ENCODE data around the gene FAS. TPM values are rescaled to one million over a fixed set of nuclear protein-coding genes. Genes with fewer than 3 reads are reported as not detected.
"Not testable (repeated sequence)": the region's sequence is repeated elsewhere in the genome, so short reads cannot be mapped to it uniquely, and the experiment has no call there.

Gene FAS
- total RNA-seq, 3 donors from 2014 or later (not counting 1 experiment from before 2014, with no cell fraction given): 17.3 to 29.9 (median 26.5) TPM

GRCh38 chr10:89003344-89003743 is 12.7 kb downstream of the FAS start:
- Mint-ChIP-seq H3K36me3 (peaks cover 7% of the 10 kb centered on the region), H3K4me3 (no peak overlapping the region), H3K9me3 (no peaks in the 10 kb centered on the region), H3K27me3 (ENCODE audit: low read depth in 2 of 2) (no peaks in the 10 kb centered on the region), H3K4me1 (peaks cover 10 to 20% of the 10 kb centered on the region in 2 donors), H3K27ac (no peak overlapping the region)
- WGBS (ENCODE audit: insufficient coverage): 86% methylated on average over 1 of the region's 2 CpGs
- intact Hi-C loops (cut with micrococcal nuclease): no loop called here
- Histone ChIP-seq H3K9me3 (ENCODE audit: control insufficient read depth, insufficient read depth, low read length) (no peaks in the 10 kb centered on the region), H3K27ac (ENCODE audit: low read length) (no peak overlapping the region), H3K36me3 (ENCODE audit: control insufficient read depth, insufficient read depth, low read length) (peaks cover 11% of the 10 kb centered on the region), H3K27me3 (ENCODE audit: control insufficient read depth, insufficient read depth, low read length) (no peaks in the 10 kb centered on the region), H3K4me1 (ENCODE audit: control insufficient read depth, insufficient read depth, low read length) (no peaks in the 10 kb centered on the region), H3K4me3 (ENCODE audit: low read length) (no peak overlapping the region)
- ATAC-seq (no peak), DNase-seq (no peak)
- no peak for TF ChIP-seq CTCF (IDR thresholded peaks at IDR 0.05)

GRCh38 chr10:89007129-89007893 is 16.7 kb downstream of the FAS start:
- Histone ChIP-seq H3K27me3 (ENCODE audit: control insufficient read depth, insufficient read depth, low read length) (no peaks in the 10 kb centered on the region), H3K36me3 (ENCODE audit: control insufficient read depth, insufficient read depth, low read length) (peaks cover 29% of the 10 kb centered on the region), H3K9me3 (ENCODE audit: control insufficient read depth, insufficient read depth, low read length) (no peaks in the 10 kb centered on the region), H3K4me3 (ENCODE audit: low read length) (no peak overlapping the region), H3K27ac (ENCODE audit: low read length) (no peak overlapping the region), H3K4me1 (ENCODE audit: control insufficient read depth, insufficient read depth, low read length) (no peaks in the 10 kb centered on the region)
- Mint-ChIP-seq H3K36me3 (peaks cover 25% of the 10 kb centered on the region), H3K27me3 (ENCODE audit: low read depth in 2 of 2) (no peaks in the 10 kb centered on the region), H3K4me3 (no peak overlapping the region), H3K27ac (peak overlapping the region in 1 of 2 donors; percentile 47), H3K4me1 (peaks cover 0 to 10% of the 10 kb centered on the region in 2 donors), H3K9me3 (no peaks in the 10 kb centered on the region)
- intact Hi-C loops (cut with micrococcal nuclease): no loop called here
- no peak for ATAC-seq
- 100% methylated on average over 2 of the region's 3 CpGs for WGBS (ENCODE audit: insufficient coverage)
- no peak for TF ChIP-seq CTCF (IDR thresholded peaks at IDR 0.05)
- no peak for DNase-seq

GRCh38 chr10:89018700-89019346 is 28.2 kb downstream of the FAS start:
- H3K4me3 ChIP-seq (ENCODE audit: low read length); ATAC-seq; H3K4me3 Mint-ChIP-seq; H3K27ac ChIP-seq (ENCODE audit: low read length); intact Hi-C loops (cut with micrococcal nuclease); H3K9me3 Mint-ChIP-seq; H3K9me3 ChIP-seq (ENCODE audit: control insufficient read depth, insufficient read depth, low read length); H3K4me1 Mint-ChIP-seq; H3K4me1 ChIP-seq (ENCODE audit: control insufficient read depth, insufficient read depth, low read length); H3K27me3 ChIP-seq (ENCODE audit: control insufficient read depth, insufficient read depth, low read length); H3K27me3 Mint-ChIP-seq (ENCODE audit: low read depth in 2 of 2); H3K27ac Mint-ChIP-seq; DNase-seq: not testable (repeated sequence)
- H3K36me3 ChIP-seq (ENCODE audit: control insufficient read depth, insufficient read depth, low read length): peaks cover 14% of the 10 kb centered on the region
- WGBS (ENCODE audit: insufficient coverage): 92% methylated on average over 15 of the region's 15 CpGs
- H3K36me3 Mint-ChIP-seq: peaks cover 30% of the 10 kb centered on the region

GRCh38 chr10:89019569-89020327 is 29.1 kb downstream of the FAS start:
- peaks cover 10% of the 10 kb centered on the region for H3K36me3 ChIP-seq (ENCODE audit: control insufficient read depth, insufficient read depth, low read length)
- H3K27ac Mint-ChIP-seq: no peak overlapping the region
- H3K4me3 Mint-ChIP-seq: no peak overlapping the region
- DNase-seq: no peak
- intact Hi-C loops (cut with micrococcal nuclease): no loop called here
- H3K27me3 ChIP-seq (ENCODE audit: control insufficient read depth, insufficient read depth, low read length): no peaks in the 10 kb centered on the region
- 100% methylated on average over 2 of the region's 2 CpGs for WGBS (ENCODE audit: insufficient coverage)
- H3K27me3 Mint-ChIP-seq (ENCODE audit: low read depth in 2 of 2): no peaks in the 10 kb centered on the region
- H3K9me3 Mint-ChIP-seq: no peaks in the 10 kb centered on the region
- no peak overlapping the region for H3K27ac ChIP-seq (ENCODE audit: low read length)
- H3K4me1 ChIP-seq (ENCODE audit: control insufficient read depth, insufficient read depth, low read length): no peaks in the 10 kb centered on the region
- H3K9me3 ChIP-seq (ENCODE audit: control insufficient read depth, insufficient read depth, low read length): no peaks in the 10 kb centered on the region
- H3K4me3 ChIP-seq (ENCODE audit: low read length): no peak overlapping the region
- no peaks in the 10 kb centered on the region for H3K4me1 Mint-ChIP-seq
- peaks cover 22% of the 10 kb centered on the region for H3K36me3 Mint-ChIP-seq
- TF ChIP-seq CTCF (IDR thresholded peaks at IDR 0.05): no peak
- ATAC-seq: no peak

GRCh38 chr10:89021526-89021925 is 30.9 kb downstream of the FAS start:
- H3K36me3 ChIP-seq (ENCODE audit: control insufficient read depth, insufficient read depth, low read length); H3K27me3 Mint-ChIP-seq (ENCODE audit: low read depth in 2 of 2); H3K27ac Mint-ChIP-seq; ATAC-seq; H3K4me3 Mint-ChIP-seq; H3K4me1 Mint-ChIP-seq; intact Hi-C loops (cut with micrococcal nuclease); H3K4me1 ChIP-seq (ENCODE audit: control insufficient read depth, insufficient read depth, low read length); H3K9me3 ChIP-seq (ENCODE audit: control insufficient read depth, insufficient read depth, low read length); H3K4me3 ChIP-seq (ENCODE audit: low read length); DNase-seq; H3K27me3 ChIP-seq (ENCODE audit: control insufficient read depth, insufficient read depth, low read length); H3K27ac ChIP-seq (ENCODE audit: low read length); H3K9me3 Mint-ChIP-seq: not testable (repeated sequence)
- H3K36me3 Mint-ChIP-seq: peaks cover 11% of the 10 kb centered on the region
- WGBS (ENCODE audit: insufficient coverage): 87% methylated on average over 6 of the region's 6 CpGs

Data from natural killer cell (primary cell).